Activated naive CD4-positive, alpha-beta T cell treated with anti-CD3 and anti-CD28 coated beads, Interleukin-2, amount 50 U/mL, for 16 hours (primary cell): Measurements from ENCODE around the gene MAS1.

Experiments
- DNase-seq: peaks from one replicate; pipeline ENCODE4 v3.0.0-alpha.2; 2020

MAS1 gene

GRCh38 chr6:159880412-159880975 lies 10.3 kb upstream of the MAS1 start:
- DNase-seq, result no peak

DNA sequence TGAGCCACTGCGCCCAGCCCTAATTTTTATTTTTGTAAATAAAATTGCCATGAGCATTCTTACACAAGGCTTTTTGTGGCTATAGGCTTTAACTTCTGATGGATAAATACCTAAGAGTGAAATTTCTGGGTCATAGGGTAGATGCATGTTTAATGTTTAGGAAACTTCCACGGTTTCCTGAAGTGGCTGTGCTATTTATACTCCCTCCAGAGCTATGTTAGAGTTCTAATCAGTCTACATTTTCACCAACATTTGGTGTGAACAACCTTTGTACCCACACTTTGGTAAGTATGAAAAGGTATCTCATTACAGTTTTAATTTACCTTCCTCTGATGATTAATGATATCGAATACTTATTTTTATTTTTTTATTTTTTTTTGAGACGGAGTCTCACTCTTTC lies 6.1 kb upstream of the MAS1 start:
- DNase-seq, result no peak

DNA sequence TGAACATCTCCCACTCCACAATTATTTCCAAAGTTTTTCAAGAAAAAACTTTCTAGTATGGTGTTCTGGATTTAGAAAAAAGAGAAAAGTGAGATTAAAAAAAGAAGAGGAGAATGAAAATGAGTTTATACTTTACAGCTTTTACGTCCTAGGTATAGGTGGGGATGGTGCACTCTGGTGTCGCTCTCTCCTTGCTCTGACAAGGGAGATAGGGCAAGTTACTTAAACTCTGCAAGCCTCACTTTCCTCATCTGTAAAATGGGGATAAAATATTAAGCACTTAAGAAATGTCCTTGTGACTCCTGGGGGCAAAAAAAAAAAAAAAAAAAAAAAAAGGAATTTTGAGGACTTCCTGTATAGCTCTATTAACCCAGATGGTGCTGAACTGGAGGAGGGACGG lies 4.5 kb upstream of the MAS1 start:
- DNase-seq, result no peak

DNA sequence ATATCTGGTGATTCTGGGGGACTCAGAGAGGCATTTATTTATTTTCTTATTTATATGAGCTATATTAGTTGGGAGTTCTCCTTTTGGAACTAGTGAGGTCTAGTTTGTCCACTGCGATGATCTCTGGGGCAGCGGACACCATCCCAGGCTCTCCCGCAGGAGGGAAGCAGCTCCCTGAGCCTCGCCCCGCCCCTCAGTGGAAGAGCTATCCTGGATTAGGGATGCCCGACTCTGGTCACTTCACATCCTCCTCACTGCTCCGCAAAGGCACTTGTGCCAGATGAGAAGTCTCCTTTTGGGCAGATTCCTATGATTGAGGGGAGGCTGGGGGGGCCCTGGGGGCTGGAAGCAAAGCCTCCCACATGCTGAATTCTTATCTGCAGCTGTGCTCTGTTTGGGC lies 3.6 kb upstream of the MAS1 start:
- DNase-seq, result no peak

DNA sequence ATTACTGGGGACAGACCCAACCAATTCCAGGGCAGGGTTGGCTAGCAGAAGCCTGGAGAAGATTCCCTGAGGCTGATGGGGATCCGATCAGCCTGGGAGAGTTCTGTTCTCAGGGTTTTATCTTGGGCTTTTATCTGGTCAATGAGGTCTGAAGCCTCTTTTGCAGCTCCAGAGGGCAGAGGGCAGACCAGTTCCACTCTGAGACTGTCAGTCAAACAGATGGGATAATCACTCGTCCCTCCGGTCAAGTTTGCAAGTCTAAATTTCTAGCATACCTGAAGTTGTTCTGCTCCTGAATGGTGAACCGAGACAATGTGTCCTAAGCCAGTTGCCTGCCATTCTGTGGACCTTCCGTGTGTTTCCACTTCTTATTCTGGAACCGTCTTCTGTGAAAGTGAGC lies 3.0 kb upstream of the MAS1 start:
- no peak for DNase-seq

GRCh38 chr6:159890201-159890600 lies 587 bp upstream of the MAS1 start:
- DNase-seq, result no peak

- DNase-seq, result no peak
Measured at GRCh38 chr6:159892053-159892452, 1.3 kb downstream of the MAS1 start.

DNA sequence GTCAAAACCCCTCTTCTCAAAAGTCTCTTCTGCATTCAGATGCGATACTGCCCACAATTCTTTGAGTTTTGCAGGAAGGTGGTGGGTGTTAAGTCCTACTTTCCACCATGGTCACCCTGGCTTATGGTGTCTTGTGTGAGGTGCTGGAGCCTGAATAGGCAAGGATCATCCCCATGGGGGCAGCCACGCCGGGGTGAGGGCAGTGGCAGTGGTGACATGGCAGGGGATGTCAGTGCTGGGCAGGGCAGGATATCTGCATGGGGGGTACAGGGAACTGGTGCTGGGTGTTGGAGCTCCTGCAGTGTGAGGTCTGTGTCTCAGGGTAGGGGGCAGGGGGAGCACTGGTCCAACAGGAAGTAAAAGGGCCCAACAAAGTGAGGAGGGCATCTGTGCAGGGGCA lies 2.3 kb downstream of the MAS1 start:
- no peak for DNase-seq

DNA sequence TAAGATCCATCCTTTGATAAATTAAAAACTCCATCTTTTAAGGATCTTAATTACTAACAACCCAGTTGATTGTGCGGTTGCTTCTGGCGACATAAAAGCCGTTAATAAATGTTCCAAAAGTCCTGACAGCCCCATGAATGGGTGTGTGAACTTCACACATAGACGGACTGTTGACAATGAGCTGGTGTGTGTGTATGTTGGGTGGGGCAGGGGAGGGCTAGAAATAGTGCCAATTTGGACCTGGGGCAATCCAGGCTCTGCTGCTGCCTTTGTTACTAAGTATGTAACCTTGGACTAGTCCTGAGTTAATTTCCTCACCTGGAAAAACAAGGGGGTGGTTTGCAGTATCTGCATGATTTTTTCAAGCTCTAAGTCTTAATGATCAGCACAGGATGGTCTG lies 4.2 kb downstream of the MAS1 start:
- DNase-seq, result no peak

DNA sequence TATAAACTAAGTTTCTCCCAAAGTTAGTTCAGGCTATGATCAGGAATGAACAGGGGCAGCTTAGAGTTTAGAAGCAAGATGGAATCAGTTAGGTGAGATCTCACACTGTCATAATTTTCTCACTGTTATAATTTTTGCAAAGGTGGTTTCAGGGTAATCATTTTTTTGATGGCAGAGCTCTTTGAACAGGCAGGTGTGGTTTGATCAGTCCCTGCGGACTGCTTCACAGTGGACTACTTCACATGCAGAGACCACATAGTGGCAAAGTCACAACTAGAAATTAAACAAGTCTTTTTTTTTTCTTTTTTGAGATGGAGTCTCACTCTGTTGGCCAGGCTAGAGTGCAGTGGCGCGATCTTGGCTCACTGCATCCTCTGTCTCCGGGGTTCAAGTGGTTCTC lies 6.8 kb downstream of the MAS1 start:
- no peak for DNase-seq

DNA sequence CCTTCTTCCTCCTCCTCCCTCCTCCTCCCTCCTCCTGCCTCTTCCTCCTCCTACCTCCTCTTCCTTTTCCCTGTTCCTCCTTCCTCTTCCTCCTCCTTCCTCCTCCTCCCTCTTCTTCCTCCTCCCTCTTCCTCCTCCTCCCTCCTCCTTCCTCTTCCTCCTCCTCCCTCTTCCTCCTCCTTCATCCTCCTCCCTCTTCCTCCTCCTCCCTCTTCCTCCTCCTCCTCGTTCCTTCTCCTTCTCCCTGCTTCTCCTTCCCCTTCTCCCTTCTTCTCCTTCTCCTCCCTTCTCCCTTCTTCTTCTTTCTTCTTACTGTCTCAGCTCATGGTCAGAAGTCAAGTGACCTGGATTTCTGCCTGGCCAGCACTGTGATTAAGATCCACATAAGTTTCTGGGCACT lies 7.7 kb downstream of the MAS1 start:
- DNase-seq, result no peak

DNA sequence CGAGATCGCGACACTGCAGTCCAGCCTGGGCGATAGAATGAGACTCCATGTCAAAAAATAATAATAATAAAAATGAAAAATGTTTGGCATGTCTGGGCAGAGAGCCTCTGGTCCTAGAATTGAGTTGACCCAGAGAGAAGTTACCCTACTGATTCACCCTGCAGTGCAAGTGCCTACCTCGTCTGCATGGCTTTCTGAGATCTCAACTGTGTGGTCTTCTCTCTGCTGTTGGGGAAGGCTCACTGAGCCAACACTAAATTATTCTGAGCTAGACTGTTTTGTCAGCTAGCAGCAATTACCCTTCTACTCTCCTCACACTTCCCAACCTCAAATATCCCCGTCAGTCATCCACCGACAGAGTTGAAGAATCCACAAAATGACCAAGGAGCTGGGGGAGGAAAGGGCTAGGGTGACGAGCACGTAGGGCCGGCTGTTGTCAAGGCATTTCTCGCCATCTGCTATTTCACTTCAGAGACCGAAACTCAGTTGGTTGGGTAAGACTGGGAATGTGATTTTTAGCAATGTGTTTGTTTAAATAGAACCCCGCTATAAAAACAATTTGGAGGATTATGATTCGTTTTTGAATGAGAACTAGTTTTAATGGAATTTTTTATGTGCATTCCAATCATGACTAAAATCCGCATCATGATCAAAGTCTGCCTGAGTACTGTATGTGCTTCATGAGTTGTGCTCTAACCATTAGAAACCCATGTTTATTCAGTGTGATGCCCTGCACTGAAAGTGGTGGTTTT lies 9.4 kb downstream of the MAS1 start:
- DNase-seq, result no peak

DNA sequence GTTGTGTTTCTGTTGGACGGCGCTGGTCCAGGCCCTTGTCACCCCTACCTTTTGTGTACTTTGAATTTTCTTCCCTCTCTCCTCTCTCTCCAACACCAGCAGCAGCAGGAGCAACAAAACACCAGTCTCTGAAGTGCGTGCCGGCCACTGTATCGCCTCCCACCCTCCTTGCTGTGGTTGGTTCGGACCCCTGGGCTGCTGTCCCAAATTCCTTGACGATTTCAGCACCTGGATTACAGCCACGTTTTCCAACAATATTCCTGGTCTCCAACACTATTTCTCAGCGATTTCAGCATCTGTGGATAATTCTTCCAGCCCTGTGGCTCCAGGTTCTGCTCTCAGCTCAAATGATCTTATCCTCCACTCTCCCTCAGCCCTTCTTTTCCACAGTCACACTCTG lies 11.8 kb downstream of the MAS1 start:
- DNase-seq, result no peak

GRCh38 chr6:159904497-159904911 lies 13.7 kb downstream of the MAS1 start:
- no peak for DNase-seq

- no peak for DNase-seq
Measured at GRCh38 chr6:159906400-159906799, 15.6 kb downstream of the MAS1 start.

GRCh38 chr6:159908535-159908934 lies 17.7 kb downstream of the MAS1 start:
- DNase-seq, result no peak

- no peak for DNase-seq
Measured at GRCh38 chr6:159908979-159909378, 18.2 kb downstream of the MAS1 start.

- no peak for DNase-seq
Measured at GRCh38 chr6:159910342-159910741, 19.6 kb downstream of the MAS1 start.

- no peak for DNase-seq
Measured at GRCh38 chr6:159913375-159913774, 22.6 kb downstream of the MAS1 start.

DNA sequence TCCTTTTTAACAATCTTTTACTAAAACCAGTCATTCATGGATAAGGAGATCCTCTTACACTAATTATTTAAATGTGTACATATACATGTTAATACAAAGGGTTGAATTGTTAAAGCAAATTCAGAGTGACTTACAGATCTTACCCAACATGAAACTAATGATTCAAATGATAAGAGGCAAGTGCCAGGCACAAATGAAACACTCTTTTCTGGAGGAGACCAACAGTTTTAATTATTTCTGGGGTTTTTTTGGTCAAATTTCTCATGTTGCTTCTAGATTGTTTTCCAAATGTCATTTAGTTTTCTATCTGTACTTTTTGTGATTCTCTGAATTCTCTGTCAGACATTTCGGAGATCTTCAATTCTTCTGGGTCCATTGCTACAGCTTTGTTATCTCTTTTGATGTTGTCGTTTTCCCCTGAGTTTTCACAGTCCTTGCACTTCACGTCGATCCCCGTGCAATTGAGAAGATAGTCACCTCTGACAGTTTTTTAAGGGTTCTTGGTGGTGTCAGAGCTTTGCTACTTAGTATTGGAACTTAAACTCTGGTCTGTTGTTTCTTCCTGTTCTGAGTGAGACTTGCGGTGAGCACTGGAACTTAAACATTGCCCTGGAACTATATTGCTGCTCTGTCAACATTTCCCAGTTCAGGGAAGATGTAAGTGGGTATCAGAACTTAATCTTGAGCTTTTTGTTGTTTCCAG lies 23.2 kb downstream of the MAS1 start:
- no peak for DNase-seq

DNA sequence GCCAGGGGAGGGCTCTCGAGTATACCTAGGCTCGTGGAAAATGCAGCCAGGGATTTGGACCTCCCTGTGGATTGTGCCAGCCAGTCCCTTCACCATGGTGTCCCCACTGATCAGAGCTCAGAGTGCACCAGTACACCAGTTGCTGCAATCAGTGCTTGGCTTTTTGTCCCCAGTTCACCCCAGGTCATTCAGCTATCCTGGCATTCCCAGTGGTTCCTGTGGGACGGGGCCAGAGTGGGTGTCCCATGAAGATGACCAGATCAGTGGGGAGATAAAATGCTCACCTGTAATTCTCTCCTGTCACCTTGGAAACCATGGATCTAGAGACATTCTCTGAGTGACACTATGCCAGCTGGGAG lies 23.8 kb downstream of the MAS1 start:
- DNase-seq, result no peak

DNA sequence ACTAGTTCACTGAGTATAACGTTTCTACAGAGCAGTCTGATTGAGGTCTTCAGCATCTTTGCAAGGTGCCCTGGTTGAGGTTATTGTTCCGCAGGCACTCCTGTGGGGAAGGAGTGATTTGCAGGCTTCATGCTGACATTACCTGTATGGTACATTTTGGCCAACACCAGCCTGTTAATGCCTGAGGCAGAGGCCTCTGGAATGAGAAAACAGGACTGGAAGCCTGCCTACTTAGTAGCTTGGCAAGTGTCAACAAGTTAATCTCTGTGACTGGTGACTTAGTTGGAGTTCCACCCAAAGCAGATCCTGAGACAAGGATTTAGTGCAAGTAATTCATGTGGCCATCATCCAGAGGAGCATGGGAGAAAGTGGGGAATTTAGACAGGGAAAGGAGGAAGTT lies 24.6 kb downstream of the MAS1 start:
- no peak for DNase-seq

- no peak for DNase-seq
Measured at GRCh38 chr6:159916237-159916636, 25.4 kb downstream of the MAS1 start.

- DNase-seq, result no peak
Measured at GRCh38 chr6:159916752-159917151, 26.0 kb downstream of the MAS1 start.
